ENCODE measurements around the gene CAVIN3. TPM values are rescaled to one million over a fixed set of nuclear protein-coding genes. Genes with fewer than 3 reads are reported as not detected.
A peak's percentile ranks its signal among the peaks of the same experiment; 100 is the strongest.
"Not testable (repeated sequence)": the region's sequence is repeated elsewhere in the genome, so short reads cannot be mapped to it uniquely, and the experiment has no call there.

The CAVIN3 gene
- total and polyA plus RNA-seq, 12 donors, result 8.4 to 126 (median 49.6) TPM

GRCh38 chr11:6285019-6285418 lies 35.3 kb downstream of the CAVIN3 start:
- Histone ChIP-seq H3K27me3 (peaks cover 4% of the 10 kb centered on the region), H3K36me3 (replicated peaks in 1 of 2) (no peaks in the 10 kb centered on the region), H3K27ac (no peak overlapping the region), H3K9me3 (replicated peaks in 1 of 3) (no peaks in the 10 kb centered on the region), H3K4me3 (no peak overlapping the region), H3K4me1 (replicated peaks in 1 of 2) (no peaks in the 10 kb centered on the region)
- DNase-seq, result peak in 2 of 7 donors; percentile 8 to 19
- no peak for TF ChIP-seq POLR2A (IDR thresholded peaks at IDR 0.05)
- TF ChIP-seq CTCF (IDR thresholded peaks at IDR 0.05), result no peak
- intact Hi-C loops (cut with DNase I), result no loop called here
- 58 to 79% (median 65%) methylated on average over 4 of the region's 4 CpGs for WGBS, 4 donors

DNA sequence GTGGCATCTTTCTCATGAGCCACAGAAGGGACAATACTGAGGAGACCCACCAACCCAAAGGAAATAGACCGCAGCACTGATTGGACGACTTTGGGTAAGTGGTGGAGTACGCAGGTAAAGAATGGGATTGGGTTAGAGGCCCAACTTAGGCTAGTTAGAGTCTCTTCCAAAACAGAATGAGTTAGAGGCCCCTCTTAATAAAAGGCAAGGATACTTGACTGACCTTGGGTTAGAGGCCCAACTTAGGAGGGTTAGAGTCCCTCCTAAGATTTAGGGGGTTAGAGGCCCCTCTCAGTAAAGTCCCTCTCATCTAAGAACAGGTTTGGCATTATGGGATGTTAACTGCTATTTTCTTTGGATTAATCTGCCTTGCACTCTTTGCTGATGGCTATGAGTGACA lies 36.1 kb downstream of the CAVIN3 start:
- H3K36me3 ChIP-seq (replicated peaks in 1 of 2), result no peaks in the 10 kb centered on the region
- H3K9me3 ChIP-seq (replicated peaks in 1 of 3), result no peaks in the 10 kb centered on the region
- peaks cover 3% of the 10 kb centered on the region for H3K27me3 ChIP-seq
- H3K27ac ChIP-seq, result no peak overlapping the region
- no peak for TF ChIP-seq POLR2A (IDR thresholded peaks at IDR 0.05)
- TF ChIP-seq CTCF (IDR thresholded peaks at IDR 0.05), result no peak
- 81 to 87% (median 86%) methylated on average over 3 of the region's 3 CpGs for WGBS, 4 donors
- DNase-seq, result no peak
- H3K4me3 ChIP-seq, result no peak overlapping the region
- intact Hi-C loops (cut with DNase I), result no loop called here
- no peaks in the 10 kb centered on the region for H3K4me1 ChIP-seq (replicated peaks in 1 of 2)

- DNase-seq, result no peak
- H3K4me3 ChIP-seq, result no peak overlapping the region
- intact Hi-C loops (cut with DNase I), result no loop called here
- no peaks in the 10 kb centered on the region for H3K4me1 ChIP-seq (replicated peaks in 1 of 2)
- no peaks in the 10 kb centered on the region for H3K36me3 ChIP-seq (replicated peaks in 1 of 2)
- WGBS, 4 donors, result 72 to 79% (median 77%) methylated on average over 4 of the region's 4 CpGs
- TF ChIP-seq POLR2A (IDR thresholded peaks at IDR 0.05) (no peak), CTCF (IDR thresholded peaks at IDR 0.05) (no peak)
- H3K9me3 ChIP-seq (replicated peaks in 1 of 3), result no peaks in the 10 kb centered on the region
- no peaks in the 10 kb centered on the region for H3K27me3 ChIP-seq
- no peak overlapping the region for H3K27ac ChIP-seq
Measured at GRCh38 chr11:6283453-6284023, 36.8 kb downstream of the CAVIN3 start.

GRCh38 chr11:6280809-6281208 lies 39.5 kb downstream of the CAVIN3 start:
- DNase-seq; H3K4me3 ChIP-seq; H3K27me3 ChIP-seq; H3K27ac ChIP-seq; H3K4me1 ChIP-seq (replicated peaks in 1 of 2); H3K36me3 ChIP-seq (replicated peaks in 1 of 2); intact Hi-C loops (cut with DNase I); H3K9me3 ChIP-seq (replicated peaks in 1 of 3): not testable (repeated sequence)
- WGBS, 4 donors, result 65 to 76% (median 71%) methylated on average over 7 of the region's 7 CpGs

GRCh38 chr11:6273188-6273587 lies 47.1 kb downstream of the CAVIN3 start:
- no peaks in the 10 kb centered on the region for H3K36me3 ChIP-seq (replicated peaks in 1 of 2)
- 59 to 79% (median 72%) methylated on average over 4 of the region's 4 CpGs for WGBS, 4 donors

More at GRCh38 chr11:6273188-6273587, 47.1 kb downstream of the CAVIN3 start:
- Histone ChIP-seq H3K27me3 (no peaks in the 10 kb centered on the region), H3K4me3 (no peak overlapping the region), H3K9me3 (replicated peaks in 1 of 3) (no peaks in the 10 kb centered on the region), H3K4me1 (replicated peaks in 1 of 2) (no peaks in the 10 kb centered on the region), H3K27ac (no peak overlapping the region)
- intact Hi-C loops (cut with DNase I), result no loop called here
- no peak for TF ChIP-seq CTCF (IDR thresholded peaks at IDR 0.05)
- no peak for DNase-seq
